HEK293 (cell line): ENCODE data around the gene CACNA1C.

Experiments used
- CTCF ChIA-PET: fragments of 350-600 bp; formaldehyde crosslinking; extraction: SDS; loops from one replicate; lab custom pipeline; 2021; ENCODE audit warnings: antibody characterized with exemption; lab: Yijun Ruan, JAX
- POLR2A ChIA-PET: fragments of 300-600 bp; formaldehyde crosslinking; extraction: SDS; loops from one replicate; lab custom pipeline; 2020; ENCODE audit warnings: antibody characterized with exemption, inconsistent platforms; lab: Yijun Ruan, JAX
- H3K27ac ChIP-seq: fragments of 200-500 bp; sonication (Bioruptor generic); 2 replicates; pipeline ENCODE4 v1.5.1; 2014; ENCODE audit warnings: low read depth, low read length, control low read depth, inconsistent platforms; ENCODE audit errors: extremely low read depth
- H3K36me3 ChIP-seq, 2 experiments: fragments of 200-500 bp in 1 of 2; sonication (Bioruptor generic) in 1 of 2; 1 replicate in 1 of 2; 2 replicates in 1 of 2; pipeline ENCODE4 v1.5.1; 2014 to 2017; ENCODE audit warnings: inconsistent platforms in 2 of 2, low read length in 2 of 2; ENCODE audit not compliant: control insufficient read depth in 2 of 2, insufficient read depth in 1 of 2
- H3K4me1 ChIP-seq: fragments of 200-500 bp; sonication (Bioruptor generic); 2 replicates; pipeline ENCODE4 v1.5.1; 2014; ENCODE audit warnings: mild to moderate bottlenecking, low read length, inconsistent platforms; ENCODE audit not compliant: control insufficient read depth, insufficient read depth
- H3K4me3 ChIP-seq: 2 replicates; pipeline ENCODE4 v1.5.1; 2011; ENCODE audit warnings: low read depth, mild to moderate bottlenecking, control low read depth, low read length, moderate library complexity
- H3K9me3 ChIP-seq: fragments of 200-500 bp; sonication (Bioruptor generic); 2 replicates; pipeline ENCODE4 v1.5.1; 2014; ENCODE audit warnings: low read depth, low read length, inconsistent platforms; ENCODE audit not compliant: control insufficient read depth, insufficient read depth
- CTCF ChIP-seq: fragments of 450-650 bp; formaldehyde crosslinking; IDR thresholded peaks from 2 replicates; pipeline ENCODE4 v1.5.1; 2016; ENCODE audit warnings: missing biosample characterization, missing genetic modification characterization
- HOXA7 ChIP-seq: sonication (generic); formaldehyde crosslinking; IDR thresholded peaks from 2 replicates; pipeline ENCODE4 v1.8.1; 2022; ENCODE audit warnings: missing genetic modification reagents, borderline replicate concordance
- HOXD13 ChIP-seq: sonication (generic); formaldehyde crosslinking; IDR thresholded peaks from 2 replicates; pipeline ENCODE4 v1.8.0; 2022; ENCODE audit warnings: missing genetic modification reagents, borderline replicate concordance
- KLF10 ChIP-seq: fragments of 450-650 bp; IDR thresholded peaks from 2 replicates; pipeline ENCODE4 v1.5.1; 2018; ENCODE audit warnings: missing biosample characterization, mild to moderate bottlenecking, missing genetic modification characterization
- ZNF121 ChIP-seq: fragments of 450-650 bp; formaldehyde crosslinking; IDR thresholded peaks from 2 replicates; pipeline ENCODE4 v1.5.1; 2016; ENCODE audit warnings: missing biosample characterization, missing genetic modification characterization
- ZNF148 ChIP-seq: fragments of 450-650 bp; formaldehyde crosslinking; IDR thresholded peaks from 2 replicates; pipeline ENCODE4 v1.5.0; 2017; ENCODE audit warnings: missing biosample characterization, missing genetic modification characterization, borderline replicate concordance
- ZNF184 ChIP-seq: fragments of 450-650 bp; IDR thresholded peaks from 2 replicates; pipeline ENCODE4 v1.5.1; 2018; ENCODE audit warnings: missing biosample characterization, mild to moderate bottlenecking, missing genetic modification characterization
- ZNF211 ChIP-seq: fragments of 450-650 bp; formaldehyde crosslinking; IDR thresholded peaks from 2 replicates; pipeline ENCODE4 v1.5.1; 2016; ENCODE audit warnings: low read depth, missing biosample characterization, missing genetic modification characterization
- ZNF248 ChIP-seq: fragments of 450-650 bp; formaldehyde crosslinking; IDR thresholded peaks from 2 replicates; pipeline ENCODE4 v1.5.1; 2017; ENCODE audit warnings: missing biosample characterization, missing genetic modification characterization
- ZNF302 ChIP-seq: fragments of 450-650 bp; formaldehyde crosslinking; IDR thresholded peaks from 2 replicates; pipeline ENCODE4 v1.5.1; 2016; ENCODE audit warnings: missing biosample characterization, missing genetic modification characterization, low read depth
- ZNF473 ChIP-seq: fragments of 450-650 bp; formaldehyde crosslinking; IDR thresholded peaks from 2 replicates; pipeline ENCODE4 v1.5.1; 2017; ENCODE audit warnings: missing biosample characterization, missing genetic modification characterization
- ZNF488 ChIP-seq: fragments of 450-650 bp; formaldehyde crosslinking; IDR thresholded peaks from 2 replicates; pipeline ENCODE4 v1.5.1; 2016; ENCODE audit warnings: missing biosample characterization, missing genetic modification characterization
- ZNF518A ChIP-seq: fragments of 450-650 bp; formaldehyde crosslinking; conservative IDR thresholded peaks from 2 replicates; pipeline ENCODE4 v1.5.1; 2016; ENCODE audit warnings: low read depth, missing biosample characterization, missing genetic modification characterization
- ZNF555 ChIP-seq: fragments of 450-650 bp; formaldehyde crosslinking; conservative IDR thresholded peaks from 2 replicates; pipeline ENCODE4 v1.5.1; 2017; ENCODE audit warnings: missing biosample characterization, mild to moderate bottlenecking, missing genetic modification characterization, inconsistent platforms
- ZNF654 ChIP-seq: fragments of 450-650 bp; formaldehyde crosslinking; IDR thresholded peaks from 2 replicates; pipeline ENCODE4 v1.5.1; 2016; ENCODE audit warnings: low read depth, missing biosample characterization, missing genetic modification characterization
- ZSCAN4 ChIP-seq: fragments of 450-650 bp; formaldehyde crosslinking; IDR thresholded peaks from 2 replicates; pipeline ENCODE4 v1.5.1; 2017; ENCODE audit warnings: missing biosample characterization, missing genetic modification characterization

CACNA1C gene

GRCh38 chr12:2160043-2160442, 107.3 kb downstream of the CACNA1C start (continued):
- TF ChIP-seq ZSCAN4 (tag by site-specific recombination) (no peak), KLF10 (tag by site-specific recombination) (no peak)

GRCh38 chr12:2161473-2161872, 108.7 kb downstream of the CACNA1C start:
- TF ChIP-seq ZNF555 (tag by site-specific recombination) (no peak), ZNF211 (no peak)
- H3K4me1 ChIP-seq: no peaks in the 10 kb centered on the region
- H3K36me3 ChIP-seq: no peaks in the 10 kb centered on the region
- H3K27ac ChIP-seq: no peak overlapping the region
- no peak overlapping the region for H3K4me3 ChIP-seq
- POLR2A ChIA-PET: no interaction called here
- CTCF ChIA-PET: no interaction called here
- no peaks in the 10 kb centered on the region for H3K9me3 ChIP-seq

- ChIA-PET POLR2A (no interaction called here), CTCF (no interaction called here)
- H3K36me3 ChIP-seq: no peaks in the 10 kb centered on the region
- H3K9me3 ChIP-seq: no peaks in the 10 kb centered on the region
- no peak overlapping the region for H3K4me3 ChIP-seq
- TF ChIP-seq ZNF148 (tag by site-specific recombination): no peak
- no peak for TF ChIP-seq ZNF518A (tag by site-specific recombination)
- no peak for TF ChIP-seq ZNF654 (tag by site-specific recombination)
- TF ChIP-seq ZNF248: no peak
- TF ChIP-seq HOXD13 (CRISPR knock-in tag): no peak
- TF ChIP-seq ZNF302 (tag by site-specific recombination): no peak
- no peak for TF ChIP-seq CTCF (tag by site-specific recombination)
- TF ChIP-seq ZNF121 (tag by site-specific recombination): no peak
- no peak for TF ChIP-seq ZNF488 (tag by site-specific recombination)
- TF ChIP-seq HOXA7 (CRISPR knock-in tag): no peak
- no peak for TF ChIP-seq ZNF184 (tag by site-specific recombination)
- no peak for TF ChIP-seq ZNF473
- no peak overlapping the region for H3K27ac ChIP-seq
- no peaks in the 10 kb centered on the region for H3K4me1 ChIP-seq
Observed at GRCh38 chr12:2163177-2163941, 110.6 kb downstream of the CACNA1C start.
